PFSK-1 (cell line): ENCODE measurements around the gene NR4A3.

Experiments used
- FOXP2 ChIP-seq: optimal IDR thresholded peaks from 2 replicates; pipeline ENCODE3; 2011; ENCODE audit warnings: borderline replicate concordance, control low read depth, inconsistent platforms; ENCODE audit not compliant: insufficient read depth; ENCODE audit errors: extremely low read length, extremely low read depth
- POLR2AphosphoS5 ChIP-seq: IDR thresholded peaks from 2 replicates; pipeline ENCODE4 v1.6.1; 2012; ENCODE audit warnings: low read depth, mild to moderate bottlenecking, control low read depth, low read length, moderate library complexity
- REST ChIP-seq, 2 experiments: IDR thresholded peaks; 2 replicates each; pipeline versions ENCODE4 v1.6.1 to v1.8.0; 2011 to 2012; ENCODE audit warnings: low read depth in 2 of 2, low read length in 2 of 2, control low read depth in 1 of 2, inconsistent platforms in 1 of 2, mild to moderate bottlenecking in 1 of 2, moderate library complexity in 1 of 2; ENCODE audit not compliant: insufficient read depth in 1 of 2
- SIN3A ChIP-seq: IDR thresholded peaks from 2 replicates; pipeline ENCODE4 v1.6.1; 2012; ENCODE audit warnings: mild to moderate bottlenecking, low read length, moderate library complexity, borderline replicate concordance; ENCODE audit not compliant: insufficient read depth
- TAF1 ChIP-seq: IDR thresholded peaks from 2 replicates; pipeline ENCODE4 v1.6.1; 2012; ENCODE audit warnings: low read length, control low read depth, borderline replicate concordance; ENCODE audit not compliant: insufficient read depth

NR4A3 gene

GRCh38 chr9:99807956-99808355, 13.7 kb upstream of the NR4A3 start:
- TF ChIP-seq POLR2AphosphoS5 (no peak), REST (IDR thresholded peaks at IDR 0.05; ENCODE audit: insufficient read depth in 1 of 2, low read depth in 2 of 2, low read length in 2 of 2) (no peak), FOXP2 (no peak), SIN3A (no peak), TAF1 (no peak)

- no peak for TF ChIP-seq REST (IDR thresholded peaks at IDR 0.05; ENCODE audit: insufficient read depth in 1 of 2, low read depth in 2 of 2, low read length in 2 of 2)
- TF ChIP-seq TAF1 = no peak
- no peak for TF ChIP-seq POLR2AphosphoS5
- no peak for TF ChIP-seq SIN3A
- no peak for TF ChIP-seq FOXP2
Observed at GRCh38 chr9:99808454-99808853, 13.2 kb upstream of the NR4A3 start.

- no peak for TF ChIP-seq REST (IDR thresholded peaks at IDR 0.05; ENCODE audit: insufficient read depth in 1 of 2, low read depth in 2 of 2, low read length in 2 of 2)
- TF ChIP-seq TAF1 = no peak
Observed at GRCh38 chr9:99809586-99810319, 11.9 kb upstream of the NR4A3 start.

- TF ChIP-seq POLR2AphosphoS5 (no peak), FOXP2 (no peak), TAF1 (no peak), REST (IDR thresholded peaks at IDR 0.05; ENCODE audit: insufficient read depth in 1 of 2, low read depth in 2 of 2, low read length in 2 of 2) (no peak), SIN3A (no peak)
Observed at GRCh38 chr9:99811172-99811571, 10.5 kb upstream of the NR4A3 start.

- TF ChIP-seq SIN3A = no peak
- no peak for TF ChIP-seq FOXP2
- TF ChIP-seq TAF1 = no peak
- no peak for TF ChIP-seq REST (IDR thresholded peaks at IDR 0.05; ENCODE audit: insufficient read depth in 1 of 2, low read depth in 2 of 2, low read length in 2 of 2)
- no peak for TF ChIP-seq POLR2AphosphoS5
Observed at GRCh38 chr9:99811598-99812383, 9.9 kb upstream of the NR4A3 start.
